Measurements from ENCODE around the gene CUL4B.
"Not testable (repeated sequence)": the region's sequence is repeated elsewhere in the genome, so short reads cannot be mapped to it uniquely, and the experiment has no call there.

Gene CUL4B

GRCh38 chrX:120560842-120561633, at the start of gene CUL4B:
Gene CUL4B (minus strand): TSS chrX:120560962. CDS start chrX:120560638, 324 bp downstream.
- peak within 1 kb of the TSS; percentile 59 for H3K4me3 ChIP-seq (ENCODE audit: low read depth, low read length)
- TF ChIP-seq CTCF (IDR thresholded peaks at IDR 0.05; ENCODE audit: low read depth, low read length, missing control alignments), result no peak
- in situ Hi-C loops (cut with HindIII; ENCODE audit: low sequenced_read_pairs), result no loop called here
- DNase-seq (ENCODE audit: low read depth), result peak; percentile 90

- H3K4me3 ChIP-seq (ENCODE audit: low read depth, low read length), result peak overlapping the region; percentile 59
- in situ Hi-C loops (cut with HindIII; ENCODE audit: low sequenced_read_pairs), result no loop called here
- no peak for TF ChIP-seq CTCF (IDR thresholded peaks at IDR 0.05; ENCODE audit: low read depth, low read length, missing control alignments)
- no peak for DNase-seq (ENCODE audit: low read depth)
Observed at GRCh38 chrX:120604361-120604782, 43.6 kb upstream of the CUL4B start.

- peak; percentile 88 for DNase-seq (ENCODE audit: low read depth)
- TF ChIP-seq CTCF (IDR thresholded peaks at IDR 0.05; ENCODE audit: low read depth, low read length, missing control alignments), result no peak
- in situ Hi-C loops (cut with HindIII; ENCODE audit: low sequenced_read_pairs), result no loop called here
- peak within 1 kb of the TSS; percentile 59 for H3K4me3 ChIP-seq (ENCODE audit: low read depth, low read length)
Observed at GRCh38 chrX:120603707-120604360, 43.1 kb upstream of the CUL4B start, which contains the start of gene MCTS1. Gene MCTS1 (plus strand): TSS chrX:120604101. CDS start chrX:120604237, 136 bp downstream.

GRCh38 chrX:120585702-120586101, 24.9 kb upstream of the CUL4B start:
- H3K4me3 ChIP-seq (ENCODE audit: low read depth, low read length), result no peak overlapping the region
- in situ Hi-C loops (cut with HindIII; ENCODE audit: low sequenced_read_pairs), result no loop called here
- no peak for TF ChIP-seq CTCF (IDR thresholded peaks at IDR 0.05; ENCODE audit: low read depth, low read length, missing control alignments)
- no peak for DNase-seq (ENCODE audit: low read depth)

- TF ChIP-seq CTCF (IDR thresholded peaks at IDR 0.05; ENCODE audit: low read depth, low read length, missing control alignments), result no peak
- DNase-seq (ENCODE audit: low read depth), result no peak
- no peak overlapping the region for H3K4me3 ChIP-seq (ENCODE audit: low read depth, low read length)
- in situ Hi-C loops (cut with HindIII; ENCODE audit: low sequenced_read_pairs), result no loop called here
Observed at GRCh38 chrX:120575379-120576114, 14.8 kb upstream of the CUL4B start.

- in situ Hi-C loops (cut with HindIII; ENCODE audit: low sequenced_read_pairs); H3K4me3 ChIP-seq (ENCODE audit: low read depth, low read length); DNase-seq (ENCODE audit: low read depth): not testable (repeated sequence)
Observed at GRCh38 chrX:120573806-120574205, 13.0 kb upstream of the CUL4B start.
